KG1 (cell line): ENCODE results near the gene WAC.
"Not testable (repeated sequence)": the region's sequence is repeated elsewhere in the genome, so short reads cannot be mapped to it uniquely, and the experiment has no call there.

ENCODE experiments used
- DNase-seq: peaks from one replicate; lab custom pipeline; 2025; lab: John Stamatoyannopoulos, UW

Gene WAC

DNA sequence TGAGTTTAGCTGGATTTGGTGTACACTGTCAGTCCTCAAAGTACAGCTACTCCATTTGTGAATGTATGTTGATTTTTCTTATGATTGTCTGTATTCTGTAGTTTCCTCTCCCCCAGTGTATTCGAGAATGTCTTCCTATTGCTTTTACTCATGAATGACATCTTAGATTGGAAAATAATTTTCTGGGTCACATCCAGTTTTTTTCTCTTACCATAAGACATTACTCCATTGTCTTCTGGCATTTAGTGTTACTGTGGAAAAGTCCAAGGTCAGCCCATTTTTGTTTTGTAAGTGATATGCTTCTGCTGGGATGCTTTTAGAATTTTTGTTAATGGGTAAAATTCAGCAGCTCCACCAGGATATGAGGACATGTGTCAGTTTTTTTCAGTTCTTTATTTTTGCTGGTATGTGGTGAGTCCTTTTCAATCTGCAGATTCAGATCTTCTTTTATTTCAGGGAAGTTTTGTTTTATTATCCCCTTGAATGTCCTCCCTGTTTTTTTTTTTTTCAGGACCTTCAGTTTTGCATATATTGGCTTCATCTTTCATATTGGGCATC is 33.6 kb downstream of the WAC start:
- DNase-seq: no peak

DNA sequence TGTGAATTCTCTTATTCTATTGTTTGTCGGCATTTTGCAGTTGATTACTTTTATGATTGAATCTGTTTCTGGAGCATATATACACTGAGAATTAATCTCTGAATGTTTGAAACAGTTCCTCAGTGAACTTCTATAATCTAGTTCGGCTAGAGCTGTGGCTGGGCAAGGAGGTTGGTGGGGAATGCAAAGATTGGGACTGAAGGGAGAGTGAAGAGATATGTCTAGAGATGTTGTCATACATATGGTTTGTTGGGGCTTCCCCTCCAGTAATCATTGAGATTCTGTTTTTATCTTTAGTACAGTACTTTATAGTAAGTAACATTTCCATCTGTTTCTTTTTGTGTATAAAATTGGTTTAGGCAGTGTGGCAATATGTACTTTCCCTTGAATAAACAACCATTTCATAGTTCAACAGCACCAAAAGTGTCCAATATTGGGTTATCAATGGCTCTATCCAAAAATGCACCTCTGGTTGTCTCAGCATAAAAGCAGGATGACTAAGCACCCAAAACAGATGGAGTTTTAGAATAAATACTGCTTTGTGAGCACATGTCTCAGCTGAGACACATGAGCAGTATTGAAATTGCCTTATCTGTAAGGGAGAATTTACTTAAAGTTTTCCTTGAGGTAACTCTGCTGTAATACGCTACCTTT is 36.7 kb downstream of the WAC start:
- no peak for DNase-seq

DNA sequence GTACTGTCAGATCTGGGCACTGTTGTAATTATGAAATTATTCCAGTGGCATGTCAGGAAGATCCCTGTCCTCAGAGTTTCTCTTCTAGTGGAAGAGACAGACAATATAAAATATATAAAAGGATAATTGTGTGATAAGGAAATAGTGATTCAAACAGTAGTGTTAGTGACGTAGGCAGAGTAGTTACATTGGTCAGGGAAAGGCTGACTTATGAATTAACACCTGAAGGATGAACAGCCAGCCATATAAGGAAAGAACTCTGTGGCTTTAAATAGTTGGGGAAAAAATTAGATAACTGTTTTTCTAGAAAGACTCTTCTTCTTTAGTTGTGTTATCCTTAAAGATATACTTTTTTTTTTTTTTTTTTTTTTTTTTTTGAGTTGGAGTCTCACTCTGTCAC is 37.7 kb downstream of the WAC start:
- no peak for DNase-seq

DNA sequence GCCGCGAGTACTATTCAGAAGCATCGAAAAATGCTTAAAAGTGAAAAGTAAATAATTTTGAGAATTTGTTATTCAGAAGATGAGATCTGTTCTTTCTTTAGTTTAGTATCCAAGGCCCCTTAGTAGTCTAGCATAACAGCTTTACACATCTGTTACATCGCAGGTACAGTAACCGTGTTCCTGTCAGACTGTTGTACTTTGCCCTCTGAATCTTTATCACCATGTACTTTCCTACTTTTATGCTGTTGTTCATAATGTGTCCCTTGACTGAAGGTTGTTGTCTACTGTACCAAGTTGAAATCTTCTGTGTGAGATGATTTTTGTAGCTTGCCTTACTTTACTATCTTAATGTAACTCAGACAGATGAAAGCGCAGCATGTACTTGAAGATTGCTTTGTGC is 38.3 kb downstream of the WAC start:
- DNase-seq: no peak

DNA sequence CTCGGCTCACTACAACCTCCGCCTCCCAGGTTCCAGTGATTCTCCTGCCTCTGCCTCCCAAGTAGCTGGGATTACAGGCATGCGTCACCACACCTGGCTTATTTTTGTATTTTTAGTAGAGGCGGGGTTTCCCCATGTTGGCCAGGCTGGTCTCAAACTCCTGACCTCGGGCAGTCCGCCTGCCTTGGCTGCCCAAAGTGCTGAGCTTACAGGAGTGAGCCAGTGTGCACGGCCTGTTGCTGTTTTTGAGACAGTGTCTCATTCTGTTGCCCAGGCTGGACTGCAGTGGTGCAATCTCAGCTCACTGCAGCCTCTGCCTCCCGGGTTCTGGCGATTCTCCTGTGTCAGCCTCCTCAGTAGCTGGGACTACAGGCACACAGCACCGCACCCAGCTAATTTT is 41.3 kb downstream of the WAC start:
- DNase-seq: not testable (repeated sequence)

DNA sequence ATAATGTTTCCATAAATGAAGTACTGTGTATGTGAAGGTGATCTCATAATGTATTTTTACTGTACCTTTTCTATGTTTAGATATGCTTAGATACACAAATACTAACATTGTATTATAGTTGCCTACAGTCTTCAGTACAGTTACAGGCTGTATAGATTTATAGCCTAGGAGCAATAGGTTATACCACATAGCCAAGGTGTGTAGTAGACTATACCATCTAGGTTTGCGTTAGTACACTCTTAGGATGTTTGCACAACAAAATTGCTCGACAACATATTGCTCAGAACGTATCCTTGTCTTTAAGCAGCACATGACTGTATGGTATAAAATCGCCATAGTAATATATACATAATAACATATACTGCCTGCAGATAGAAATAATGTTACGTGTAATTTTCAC is 42.9 kb downstream of the WAC start:
- no peak for DNase-seq

DNA sequence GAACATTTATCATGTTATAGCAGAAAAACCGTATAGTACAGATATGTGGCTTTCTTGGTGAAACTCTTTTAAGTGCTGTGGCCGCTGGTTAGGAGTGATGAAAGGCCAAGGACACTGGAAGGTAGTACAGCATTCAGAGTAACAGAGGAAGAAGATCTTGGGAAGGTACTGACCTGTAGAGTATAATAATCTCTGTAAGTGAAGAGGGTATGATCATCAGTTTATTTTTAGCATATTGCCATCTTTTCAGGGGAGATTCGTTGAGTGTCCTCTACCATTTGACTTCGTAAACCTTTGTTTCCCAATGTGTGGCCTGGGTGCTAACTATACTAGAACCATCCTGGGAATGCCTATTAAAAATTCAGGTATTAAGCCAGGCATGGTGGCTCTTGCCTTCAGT is 44.6 kb downstream of the WAC start:
- DNase-seq: no peak

DNA sequence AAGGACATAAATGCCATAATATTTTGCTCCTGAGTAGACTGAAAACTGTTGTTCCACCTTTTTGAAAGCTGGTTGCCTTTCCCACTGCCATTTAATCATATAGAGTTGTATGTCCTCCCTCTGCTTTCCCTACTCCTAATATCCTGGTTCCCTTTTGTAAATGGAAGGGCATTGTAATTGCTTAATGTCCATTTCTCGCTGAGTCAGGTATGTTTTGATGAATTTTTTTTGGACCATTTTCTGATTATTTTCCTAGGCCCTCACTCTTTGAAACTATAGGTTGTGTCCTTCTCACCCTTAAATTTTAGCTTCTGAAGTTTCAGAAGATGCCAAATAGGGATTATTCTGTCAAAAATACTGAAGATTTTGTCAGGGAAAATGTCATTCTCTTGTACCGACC is 45.5 kb downstream of the WAC start:
- DNase-seq: no peak

DNA sequence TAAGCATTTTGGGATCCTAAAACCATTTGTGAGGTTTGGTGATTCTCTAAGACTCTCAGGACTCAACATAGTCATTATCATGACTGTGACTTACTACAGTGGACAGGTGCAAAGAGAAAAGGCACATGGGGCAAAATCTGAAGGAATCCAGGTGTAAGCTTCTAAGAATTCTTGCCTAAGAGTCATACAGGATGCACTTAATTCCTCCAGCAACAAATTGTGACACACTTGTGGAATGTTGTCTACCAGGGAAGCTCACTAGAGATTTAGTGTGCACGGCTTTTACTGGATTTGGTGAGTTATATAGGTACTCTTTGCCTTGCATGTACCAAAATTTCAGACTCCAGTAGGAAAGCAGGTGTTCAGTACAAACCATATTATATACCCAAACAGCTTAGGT is 47.9 kb downstream of the WAC start:
- no peak for DNase-seq

DNA sequence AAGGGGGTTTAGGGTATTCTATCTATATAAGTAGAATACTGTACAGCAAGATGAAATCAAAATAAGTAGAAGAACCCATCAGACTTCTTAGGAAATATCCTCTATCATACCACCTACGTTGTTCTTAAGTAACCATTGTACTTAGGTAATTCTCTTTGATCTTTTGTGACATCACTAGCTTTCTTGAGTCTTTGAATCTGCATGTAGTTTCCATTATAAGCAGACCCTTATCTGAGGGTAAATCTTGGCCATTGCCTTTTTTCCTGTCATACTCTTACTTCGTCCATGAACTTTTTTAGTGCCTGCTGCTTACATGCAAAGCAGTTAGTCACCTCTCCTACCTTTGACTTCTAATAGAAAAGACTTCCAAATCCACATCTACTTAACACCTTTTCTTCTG is 49.0 kb downstream of the WAC start:
- no peak for DNase-seq

DNA sequence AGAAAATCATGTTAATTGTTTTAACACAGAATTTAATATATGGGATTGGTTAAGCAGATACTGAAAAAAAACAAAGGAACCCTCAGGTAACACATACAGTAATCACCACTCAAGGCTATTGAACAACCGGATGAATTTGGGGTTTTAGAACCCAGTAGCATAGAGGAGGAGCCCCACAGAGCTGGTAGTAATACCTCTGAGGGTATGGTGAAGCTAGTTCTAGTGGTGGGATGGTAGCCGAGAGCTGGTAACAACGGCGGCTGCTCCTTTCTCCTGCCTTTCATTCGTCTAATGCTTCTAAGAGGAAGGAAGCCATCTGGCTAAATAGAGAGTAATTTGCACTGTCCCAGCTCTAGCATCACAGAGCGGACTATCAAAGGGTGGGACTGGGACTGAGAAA is 52.2 kb downstream of the WAC start:
- no peak for DNase-seq

DNA sequence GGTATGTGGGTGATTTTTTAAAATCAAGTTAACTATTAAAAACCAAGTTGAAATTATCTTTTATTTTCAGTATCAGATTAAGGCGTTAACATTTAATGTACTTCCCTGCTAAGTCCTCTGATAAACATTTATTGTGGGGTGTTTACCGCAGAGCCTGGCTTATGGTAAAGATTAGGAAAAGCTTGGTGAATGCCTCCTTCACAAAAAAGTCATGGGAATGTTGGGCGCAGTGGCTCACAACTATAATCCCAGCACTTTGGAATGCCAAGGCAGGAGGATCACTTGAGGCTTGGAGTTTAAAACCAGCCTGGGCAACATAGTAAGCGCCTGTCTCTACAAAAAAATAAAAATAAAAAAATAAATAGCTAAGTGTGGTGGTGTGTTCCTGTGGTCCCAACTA is 53.3 kb downstream of the WAC start:
- no peak for DNase-seq

DNA sequence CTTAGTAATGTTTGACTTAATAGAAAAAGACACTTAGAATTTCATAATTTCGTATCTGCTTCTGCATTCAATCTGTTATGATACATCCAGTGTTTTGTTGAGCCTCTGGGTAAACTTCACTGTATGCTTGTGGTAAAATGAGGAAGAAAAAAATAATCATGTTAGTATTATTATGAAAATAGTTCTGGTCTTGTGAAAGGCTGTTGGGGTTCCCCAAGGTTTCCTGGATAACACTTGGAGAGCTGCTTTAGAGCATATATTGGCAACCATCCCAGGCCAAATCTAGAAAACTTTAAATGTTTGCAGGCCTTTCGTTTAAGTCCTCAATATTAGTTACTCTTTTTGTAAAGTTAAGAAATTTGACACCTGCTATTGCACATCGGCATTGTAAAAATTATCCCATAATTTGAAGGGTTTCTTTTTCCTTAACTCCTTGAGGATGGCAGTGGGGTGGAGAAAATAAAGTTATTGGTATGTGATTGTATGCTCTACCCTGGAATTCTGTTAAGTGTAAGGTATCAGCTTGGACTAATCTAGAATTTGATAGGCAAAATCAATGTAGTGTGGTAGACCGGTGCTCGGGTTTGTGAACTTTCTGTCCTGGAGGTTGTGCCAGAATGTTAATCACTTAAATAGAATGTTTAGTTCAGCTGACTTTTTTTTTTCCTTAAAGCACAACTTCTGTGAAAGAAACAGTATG is 54.5 kb downstream of the WAC start:
- no peak for DNase-seq

DNA sequence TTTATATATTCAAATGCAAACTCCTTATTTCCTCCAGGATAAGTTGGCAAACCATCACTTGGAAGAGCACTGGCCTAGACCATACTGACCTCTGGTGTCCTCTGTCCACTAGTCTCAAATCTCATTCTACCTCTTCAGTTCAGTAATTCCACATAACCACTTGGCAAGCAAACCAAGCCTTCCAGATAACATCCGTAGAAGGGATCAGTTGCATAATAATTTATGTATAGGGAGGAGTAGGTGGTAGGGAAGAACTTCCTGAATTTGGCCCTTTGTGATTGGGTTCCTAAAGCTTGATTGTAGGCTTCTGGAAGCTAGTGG is 55.0 kb downstream of the WAC start:
- DNase-seq: no peak

DNA sequence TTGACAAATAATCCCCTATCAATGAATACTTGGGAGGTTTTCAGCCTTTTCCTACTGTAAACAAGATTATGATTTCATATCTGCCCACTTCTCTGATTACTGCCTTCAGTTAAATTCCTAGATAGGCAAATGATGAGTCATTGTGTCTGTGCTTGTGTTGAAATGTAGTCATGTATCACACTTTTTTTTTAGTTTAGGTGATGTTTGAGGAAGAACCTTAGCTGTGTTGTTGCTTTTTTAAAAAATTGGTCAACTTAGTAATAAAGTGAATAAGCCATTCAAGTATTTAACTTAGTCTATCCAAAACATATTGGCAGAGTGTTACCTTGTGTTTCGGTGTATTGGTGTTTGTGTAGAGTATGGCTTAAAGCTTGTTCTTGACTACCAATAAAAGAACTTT is 60.0 kb downstream of the WAC start:
- no peak for DNase-seq

DNA sequence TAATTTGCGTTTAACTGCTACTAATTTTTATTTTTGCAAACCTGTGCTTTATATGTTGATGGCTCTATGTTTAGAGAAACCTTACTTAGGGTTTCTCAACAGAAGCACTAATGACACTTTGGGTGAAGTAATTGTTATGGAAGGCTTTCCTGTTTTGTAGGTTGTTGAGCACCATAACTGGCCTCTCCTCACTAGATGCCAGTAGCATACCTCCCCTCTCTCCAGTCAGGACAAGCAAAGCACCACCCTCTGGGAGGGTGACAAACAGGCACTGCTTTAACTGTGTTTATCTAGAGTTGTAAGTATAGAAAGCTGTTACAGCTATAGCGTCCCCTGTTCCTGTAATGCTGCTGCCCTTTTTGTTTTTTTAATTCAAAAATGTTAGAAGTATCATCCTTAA is 60.9 kb downstream of the WAC start:
- DNase-seq: no peak

DNA sequence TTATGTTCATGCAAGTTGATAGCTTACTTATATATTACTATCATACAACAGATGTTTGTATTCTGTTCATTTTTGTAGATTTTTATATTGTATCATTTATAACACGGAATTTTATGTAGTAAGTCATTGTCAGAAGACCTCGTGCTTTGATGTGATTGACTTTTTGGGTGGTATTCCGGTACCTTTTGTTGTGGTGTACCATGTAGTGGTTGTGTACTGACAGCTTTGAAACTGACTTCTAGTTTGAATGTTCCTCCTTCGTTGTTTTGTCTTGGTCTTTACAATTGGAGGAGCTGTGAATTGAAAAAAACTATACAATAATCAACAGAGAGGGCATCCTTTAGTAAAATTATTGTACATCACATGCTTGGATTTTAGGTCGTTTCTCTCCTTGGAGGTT is 61.5 kb downstream of the WAC start:
- no peak for DNase-seq

DNA sequence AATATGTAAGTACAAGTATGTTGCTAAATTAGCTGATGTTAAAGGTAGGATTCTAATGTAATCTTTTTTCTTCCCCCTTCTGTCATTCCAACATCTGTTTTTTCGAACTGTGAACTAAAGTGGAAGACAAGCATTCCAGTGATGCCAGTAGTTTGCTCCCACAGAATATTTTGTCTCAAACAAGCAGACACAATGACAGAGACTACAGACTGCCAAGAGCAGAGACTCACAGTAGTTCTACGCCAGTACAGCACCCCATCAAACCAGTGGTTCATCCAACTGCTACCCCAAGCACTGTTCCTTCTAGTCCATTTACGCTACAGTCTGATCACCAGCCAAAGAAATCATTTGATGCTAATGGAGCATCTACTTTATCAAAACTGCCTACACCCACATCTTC is 62.7 kb downstream of the WAC start:
- no peak for DNase-seq

DNA sequence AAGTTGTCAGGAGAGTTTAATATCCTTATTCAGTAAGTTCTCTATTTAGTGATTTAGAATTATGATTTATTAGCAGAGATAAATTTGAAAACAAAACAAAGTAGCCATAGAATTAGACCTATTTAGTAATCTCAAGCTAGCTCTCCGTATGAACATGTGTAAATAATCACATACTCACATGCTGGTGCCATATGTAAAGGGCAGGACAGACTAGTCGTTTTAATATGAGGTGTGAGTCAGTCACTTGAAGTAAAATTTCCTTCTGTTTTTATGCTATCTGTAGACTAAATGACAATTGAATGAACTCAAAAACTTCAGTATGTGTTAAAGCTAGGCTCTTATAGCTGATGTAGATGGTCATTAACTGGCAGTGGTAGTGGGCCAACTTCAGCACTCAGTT is 67.1 kb downstream of the WAC start:
- DNase-seq: no peak

DNA sequence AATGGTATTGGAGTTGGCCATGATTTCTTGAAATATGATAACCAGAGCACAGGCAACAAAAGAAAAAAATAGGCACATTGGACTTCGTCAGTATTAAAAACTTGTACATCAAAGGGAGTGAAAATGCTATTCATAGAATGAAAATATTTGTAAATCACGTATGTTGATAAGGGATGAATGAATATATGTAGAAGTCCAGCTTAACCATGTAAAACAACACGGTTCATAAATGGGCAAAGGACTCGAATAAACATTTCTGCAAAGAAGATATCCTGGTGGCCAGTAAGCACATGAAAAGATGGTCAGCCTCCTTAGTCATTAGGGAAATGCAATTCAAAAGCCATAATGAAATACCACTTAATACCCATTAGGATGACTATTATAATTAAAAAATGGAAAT is 68.1 kb downstream of the WAC start:
- DNase-seq: no peak

DNA sequence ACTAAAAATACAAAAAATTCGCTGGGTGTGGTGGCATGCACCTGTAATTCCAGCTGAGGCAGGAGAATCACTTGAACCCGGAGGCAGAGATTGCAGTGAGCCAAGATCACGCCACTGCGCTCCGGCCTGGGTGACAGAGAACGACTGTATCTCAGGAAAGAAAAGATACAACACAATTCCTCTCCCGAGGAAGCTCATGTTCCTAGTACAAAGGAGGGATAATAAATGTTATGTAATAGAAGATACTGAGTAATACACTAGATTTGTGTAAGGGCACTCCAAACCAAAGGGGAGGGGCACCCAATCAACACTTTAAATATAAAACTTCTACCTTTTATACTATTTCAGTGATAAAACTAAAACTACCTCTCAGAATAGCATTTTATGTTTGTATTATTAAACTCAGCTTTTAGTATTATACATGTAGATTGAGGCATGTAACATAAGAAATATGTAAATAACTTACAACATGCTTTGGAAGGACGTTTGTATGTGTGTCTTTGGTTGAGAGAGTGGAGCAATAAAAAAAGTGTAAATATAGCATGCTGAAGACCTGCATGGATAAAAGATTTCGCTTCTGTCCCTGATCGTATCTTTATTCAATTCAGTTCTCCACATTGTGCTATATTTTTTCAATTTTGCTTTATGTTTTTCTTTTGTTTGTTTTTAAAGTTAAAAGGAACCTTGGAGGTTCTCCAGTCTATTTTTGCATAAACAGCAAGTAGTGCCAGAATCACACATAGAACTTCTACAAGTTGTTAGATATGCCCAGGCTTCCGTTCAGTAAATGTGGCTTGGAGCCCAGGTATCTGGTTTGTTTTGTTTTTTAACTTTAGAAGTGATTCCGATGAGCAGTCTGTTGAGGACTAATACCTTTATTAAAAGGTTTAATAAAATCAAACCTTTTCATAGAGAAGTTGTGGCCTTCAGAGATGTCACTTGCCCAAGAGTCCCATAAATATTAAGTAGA is 71.9 kb downstream of the WAC start:
- DNase-seq: no peak

DNA sequence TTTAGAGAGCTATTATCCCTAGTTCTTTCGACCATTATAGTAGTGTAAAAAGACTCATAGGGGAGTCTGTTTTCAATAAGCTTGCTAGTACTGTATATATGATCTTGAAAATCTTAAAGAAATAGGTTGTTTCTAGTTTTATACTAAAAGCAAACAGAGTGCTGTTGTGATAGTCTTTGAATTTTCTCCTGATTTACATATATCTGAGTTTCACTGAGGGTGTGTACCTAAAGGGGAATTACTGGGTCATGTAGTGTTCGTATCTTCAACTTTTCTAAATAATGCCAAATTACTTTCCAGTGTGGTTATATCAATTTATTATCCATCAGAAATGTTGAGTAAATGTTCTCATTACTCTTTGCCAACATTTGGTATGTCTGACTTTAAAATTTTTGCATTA is 73.7 kb downstream of the WAC start:
- DNase-seq: no peak

DNA sequence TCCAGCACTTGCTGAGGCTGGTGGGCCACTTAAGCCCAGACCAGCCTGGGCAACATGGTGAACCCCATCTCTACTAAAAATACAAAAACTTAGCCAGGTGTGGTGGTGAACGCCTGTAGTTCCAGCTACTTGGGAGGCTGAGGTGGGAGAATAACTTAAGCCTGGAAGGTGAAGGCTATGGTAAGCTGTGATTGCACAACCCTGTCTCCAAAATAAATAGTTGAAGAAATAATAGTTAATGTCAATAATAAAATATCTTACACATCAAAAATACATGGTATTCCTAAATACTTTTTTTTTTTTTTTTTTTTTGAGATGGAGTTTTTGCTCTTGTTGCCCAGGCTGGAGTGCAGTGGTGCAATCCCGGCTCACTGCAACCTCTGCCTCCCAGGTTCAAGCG is 76.7 kb downstream of the WAC start:
- DNase-seq: not testable (repeated sequence)
